HCT116 (cell line): ENCODE results near the gene ALOX5AP. TPM values are rescaled to one million over a fixed set of nuclear protein-coding genes. Genes with fewer than 3 reads are reported as not detected.

Experiments used
- ATAC-seq: fragments of 200-7000 bp; cut with Tn5 transposase; 2 replicates; pipeline ENCODE4 v1.9.1; 2020; ENCODE audit warnings: mild to moderate bottlenecking, moderate library complexity
- BruUV-seq: library from RNA; stranded (reverse); fragments of 400-500 nt; replicated peaks from 2 replicates; lab custom pipeline; 2021; lab: Mats Ljungman, UMichigan
- CTCF ChIA-PET: fragments of 300-600 bp; sonication (Branson Sonifier 250); formaldehyde crosslinking; loops from one replicate; lab custom pipeline; 2021; ENCODE audit warnings: antibody characterized with exemption; lab: Charles Lee
- POLR2A ChIA-PET: fragments of 300-600, 350-600 bp; sonication (Branson Sonifier 250); formaldehyde crosslinking; loops from one replicate; lab custom pipeline; 2021; ENCODE audit warnings: antibody characterized with exemption; lab: Charles Lee
- RAD21 ChIA-PET, 2 experiments: fragments of 300-600 bp; sonication (Branson Sonifier 250); formaldehyde crosslinking; loops; one replicate each; lab custom pipeline; 2023; ENCODE audit warnings: low total read pairs in 2 of 2; ENCODE audit not compliant: uncharacterized antibody in 2 of 2, unreplicated experiment in 2 of 2, low non-redundant PET in 1 of 2; lab: Charles Lee
- DNase-seq: peaks from one replicate; pipeline ENCODE4 v3.0.0-alpha.2; 2010; ENCODE audit warnings: low read depth, low spot score
- H2AFZ ChIP-seq: fragments of 200-600 bp; shearing (Covaris generic), sonication (generic); 2 replicates; pipeline ENCODE4 v1.6.1; 2017; ENCODE audit warnings: low read depth, mixed run types, mixed read lengths, antibody characterized with exemption, low read length; ENCODE audit not compliant: poor library complexity, severe bottlenecking
- H3K27ac ChIP-seq: 2 replicates; pipeline ENCODE4 v1.5.1; 2012; ENCODE audit warnings: low read depth, low read length
- H3K27me3 ChIP-seq: fragments of 200-600 bp; sonication (generic); 2 replicates; pipeline ENCODE4 v1.6.1; 2016; ENCODE audit warnings: mixed run types, low read length, mixed read lengths; ENCODE audit not compliant: insufficient read depth
- H3K36me3 ChIP-seq, 2 experiments: fragments of 200-500 bp in 1 of 2; fragments of 200-600 bp in 1 of 2; sonication (Bioruptor generic) in 1 of 2; sonication (generic) in 1 of 2; 2 replicates each; pipeline versions ENCODE4 v1.5.1 to v1.6.1; 2014 to 2016; ENCODE audit warnings: low read length in 2 of 2, inconsistent platforms in 1 of 2, mixed read lengths in 1 of 2, mixed run types in 1 of 2; ENCODE audit not compliant: insufficient read depth in 2 of 2, control insufficient read depth in 1 of 2
- H3K4me1 ChIP-seq, 2 experiments: fragments of 200-600 bp in 1 of 2; sonication (generic) in 1 of 2; 2 replicates each; pipeline versions ENCODE4 v1.5.1 to v1.6.1; 2012 to 2017; ENCODE audit warnings: low read length in 2 of 2, inconsistent platforms in 1 of 2, mild to moderate bottlenecking in 1 of 2, mixed read lengths in 1 of 2, mixed run types in 1 of 2, moderate library complexity in 1 of 2; ENCODE audit not compliant: insufficient read depth in 2 of 2, control insufficient read depth in 1 of 2
- H3K4me2 ChIP-seq: fragments of 200-600 bp; sonication (generic); 2 replicates; pipeline ENCODE4 v1.6.1; 2017; ENCODE audit warnings: mixed run types, low read length, mixed read lengths
- H3K4me3 ChIP-seq, 2 experiments: fragments of 200-600 bp in 1 of 2; sonication (generic) in 1 of 2; replicated peaks in 1 of 2; 2 replicates each; pipeline ENCODE4 v1.5.1; 2011 to 2016; ENCODE audit warnings: low read length in 2 of 2, control low read depth in 1 of 2, low read depth in 1 of 2, mild to moderate bottlenecking in 1 of 2, mixed read lengths in 1 of 2, mixed run types in 1 of 2
- H3K79me2 ChIP-seq: fragments of 200-600 bp; sonication (generic); 2 replicates; pipeline ENCODE4 v1.6.1; 2017; ENCODE audit warnings: mild to moderate bottlenecking, mixed run types, low read length, moderate library complexity, mixed read lengths; ENCODE audit not compliant: insufficient read depth
- H3K9ac ChIP-seq: fragments of 200-600 bp; sonication (generic); 2 replicates; pipeline ENCODE4 v1.6.1; 2016; ENCODE audit warnings: low read length, mixed read lengths
- H3K9me2 ChIP-seq: fragments of 200-600 bp; sonication (generic), shearing (Covaris generic); 2 replicates; pipeline ENCODE4 v1.6.1; 2017; ENCODE audit warnings: mixed run types, mild to moderate bottlenecking, moderate library complexity; ENCODE audit not compliant: insufficient read depth
- H3K9me3 ChIP-seq, 2 experiments: fragments of 200-500 bp in 1 of 2; fragments of 200-600 bp in 1 of 2; sonication (Bioruptor generic) in 1 of 2; sonication (generic) in 1 of 2; 2 replicates each; pipeline ENCODE4 v1.6.1; 2014 to 2017; ENCODE audit warnings: low read length in 2 of 2, mixed read lengths in 2 of 2, inconsistent platforms in 1 of 2, low read depth in 1 of 2, mild to moderate bottlenecking in 1 of 2, mixed run types in 1 of 2, moderate library complexity in 1 of 2; ENCODE audit not compliant: control insufficient read depth in 1 of 2, insufficient read depth in 1 of 2
- H4K20me1 ChIP-seq: fragments of 200-600 bp; sonication (generic), shearing (Covaris generic); 2 replicates; pipeline ENCODE4 v1.6.1; 2017; ENCODE audit warnings: mixed run types, mild to moderate bottlenecking, moderate library complexity; ENCODE audit not compliant: insufficient read depth
- ATF3 ChIP-seq: IDR thresholded peaks from 2 replicates; pipeline ENCODE4 v1.6.1; 2012
- CBX3 ChIP-seq: IDR thresholded peaks from 2 replicates; pipeline ENCODE4 v1.6.1; 2012; ENCODE audit warnings: low read depth
- CEBPB ChIP-seq: IDR thresholded peaks from 2 replicates; pipeline ENCODE4 v1.6.1; 2012; ENCODE audit warnings: low read depth
- ELF1 ChIP-seq: IDR thresholded peaks from 2 replicates; pipeline ENCODE4 v1.6.1; 2012; ENCODE audit warnings: low read depth, borderline replicate concordance
- EZH2 ChIP-seq: fragments of 200-600 bp; sonication (generic); IDR thresholded peaks from 2 replicates; pipeline ENCODE4 v1.6.1; 2017; ENCODE audit warnings: antibody characterized with exemption, mixed run types
- EZH2phosphoT487 ChIP-seq: fragments of 200-600 bp; IDR thresholded peaks from 2 replicates; pipeline ENCODE4 v1.6.1; 2018; ENCODE audit warnings: antibody characterized with exemption, borderline replicate concordance
- FOSL1 ChIP-seq: IDR thresholded peaks from 2 replicates; pipeline ENCODE4 v1.6.1; 2012; ENCODE audit warnings: low read depth
- MAX ChIP-seq: IDR thresholded peaks from 2 replicates; pipeline ENCODE4 v1.6.1; 2012
- POLR2A ChIP-seq: IDR thresholded peaks from 2 replicates; pipeline ENCODE4 v1.7.0; 2011; ENCODE audit warnings: borderline replicate concordance; ENCODE audit not compliant: insufficient read depth, insufficient read length; ENCODE audit errors: extremely low read depth
- POLR2AphosphoS5 ChIP-seq: IDR thresholded peaks from 2 replicates; pipeline ENCODE4 v1.6.1; 2011; ENCODE audit warnings: mild to moderate bottlenecking, low read depth, low read length, moderate library complexity
- SIN3A ChIP-seq: IDR thresholded peaks from 2 replicates; pipeline ENCODE4 v1.6.1; 2012; ENCODE audit warnings: low read depth
- SP1 ChIP-seq: IDR thresholded peaks from 2 replicates; pipeline ENCODE4 v1.6.1; 2012; ENCODE audit warnings: low read depth
- SRF ChIP-seq: IDR thresholded peaks from 2 replicates; pipeline ENCODE4 v1.6.1; 2012; ENCODE audit warnings: low read depth
- YY1 ChIP-seq: IDR thresholded peaks from 2 replicates; pipeline ENCODE4 v1.6.1; 2011; ENCODE audit warnings: low read length, low read depth, moderate library complexity, mild to moderate bottlenecking; ENCODE audit not compliant: insufficient replicate concordance; ENCODE audit errors: extremely low read depth
- ZBTB33 ChIP-seq: IDR thresholded peaks from 2 replicates; pipeline ENCODE4 v1.6.1; 2011; ENCODE audit warnings: mild to moderate bottlenecking, low read length, moderate library complexity; ENCODE audit not compliant: insufficient replicate concordance; ENCODE audit errors: extremely low read depth
- ZFX ChIP-seq: fragments of 450-650 bp; IDR thresholded peaks from 2 replicates; pipeline ENCODE4 v1.6.1; 2017
- intact Hi-C: fragments of 100-400 bp; cut with micrococcal nuclease; formaldehyde crosslinking; loops from 2 replicates; pipeline ENCODE4 v1.10.0; 2022
- total RNA-seq: library from RNA; stranded (reverse); gene quantifications from one replicate; pipeline ENCODE4 v1.2.1, GENCODE V29; 2021; ENCODE audit not compliant: unreplicated experiment
- TF ChIP-seq, protein P1 (sequence below), 3 experiments: fragments of 200-600 bp in 1 of 3; sonication (generic) in 1 of 3; IDR thresholded peaks in 2 of 3; conservative IDR thresholded peaks in 1 of 3; 2 replicates each; pipeline ENCODE4 v1.5.1; 2012 to 2017; ENCODE audit warnings: low read depth in 2 of 3, low read length in 2 of 3, antibody characterized with exemption in 1 of 3, borderline replicate concordance in 1 of 3, control low read depth in 1 of 3, mild to moderate bottlenecking in 1 of 3, mixed read lengths in 1 of 3, mixed run types in 1 of 3, moderate library complexity in 1 of 3; ENCODE audit not compliant: insufficient read depth in 1 of 3

The ALOX5AP gene
- total RNA-seq, 1 experiment from 2014 or later: not detected

- H3K9ac ChIP-seq: no peak overlapping the region
- DNase-seq: no peak
- TF ChIP-seq POLR2AphosphoS5 (no peak), CBX3 (no peak), ZFX (no peak), CEBPB (no peak), SIN3A (no peak), ZBTB33 (no peak), ELF1 (no peak)
- no peak for ATAC-seq
- no peaks in the 10 kb centered on the region for H3K9me3 ChIP-seq
- H3K4me1 ChIP-seq: peaks cover 13 to 15% of the 10 kb centered on the region in 2 experiments
- H2AFZ ChIP-seq: no peak overlapping the region
- no peaks in the 10 kb centered on the region for H3K9me2 ChIP-seq
- no peak overlapping the region for H3K27ac ChIP-seq
- H3K79me2 ChIP-seq: no peaks in the 10 kb centered on the region
- H4K20me1 ChIP-seq: no peaks in the 10 kb centered on the region
- no peak overlapping the region for H3K4me2 ChIP-seq
- H3K36me3 ChIP-seq: no peaks in the 10 kb centered on the region
- H3K4me3 ChIP-seq: no peak overlapping the region
- ChIA-PET RAD21 (no interaction called here), CTCF (no interaction called here), POLR2A (no interaction called here)
- H3K27me3 ChIP-seq: peaks cover 66% of the 10 kb centered on the region
- no TSS peak for BruUV-seq
- intact Hi-C loops: no loop called here
Measured at GRCh38 chr13:30735872-30736175, 481 bp downstream of the ALOX5AP start.

GRCh38 chr13:30736461-30737320 is 1.3 kb downstream of the ALOX5AP start:
- ATAC-seq (no peak), DNase-seq (no peak)
- H3K79me2 ChIP-seq: no peaks in the 10 kb centered on the region
- peaks cover 63% of the 10 kb centered on the region for H3K27me3 ChIP-seq
- H3K4me1 ChIP-seq: peaks cover 13 to 16% of the 10 kb centered on the region in 2 experiments
- no peaks in the 10 kb centered on the region for H3K9me2 ChIP-seq
- H3K4me3 ChIP-seq: no peak overlapping the region
- H3K9me3 ChIP-seq: no peaks in the 10 kb centered on the region
- no peak overlapping the region for H3K9ac ChIP-seq
- H3K4me2 ChIP-seq: no peak overlapping the region
- no TSS peak for BruUV-seq
- intact Hi-C loops: no loop called here
- H2AFZ ChIP-seq: no peak overlapping the region
- POLR2A ChIA-PET: no interaction called here
- no peaks in the 10 kb centered on the region for H4K20me1 ChIP-seq
- H3K36me3 ChIP-seq: no peaks in the 10 kb centered on the region
- RAD21 ChIA-PET: no interaction called here
- CTCF ChIA-PET: interaction anchor here (1.1 kb wide), 1 partner anchor 68 kb away, joined by 3 read pairs; no protein-coding TSS in a partner anchor
- H3K27ac ChIP-seq: no peak overlapping the region
- TF ChIP-seq SP1: no peak
- TF ChIP-seq EZH2: no peak
- TF ChIP-seq ZFX: no peak
- TF ChIP-seq SRF: no peak
- TF ChIP-seq EZH2phosphoT487: no peak
- TF ChIP-seq SIN3A: no peak
- no peak for TF ChIP-seq CBX3
- TF ChIP-seq, protein P1, sequence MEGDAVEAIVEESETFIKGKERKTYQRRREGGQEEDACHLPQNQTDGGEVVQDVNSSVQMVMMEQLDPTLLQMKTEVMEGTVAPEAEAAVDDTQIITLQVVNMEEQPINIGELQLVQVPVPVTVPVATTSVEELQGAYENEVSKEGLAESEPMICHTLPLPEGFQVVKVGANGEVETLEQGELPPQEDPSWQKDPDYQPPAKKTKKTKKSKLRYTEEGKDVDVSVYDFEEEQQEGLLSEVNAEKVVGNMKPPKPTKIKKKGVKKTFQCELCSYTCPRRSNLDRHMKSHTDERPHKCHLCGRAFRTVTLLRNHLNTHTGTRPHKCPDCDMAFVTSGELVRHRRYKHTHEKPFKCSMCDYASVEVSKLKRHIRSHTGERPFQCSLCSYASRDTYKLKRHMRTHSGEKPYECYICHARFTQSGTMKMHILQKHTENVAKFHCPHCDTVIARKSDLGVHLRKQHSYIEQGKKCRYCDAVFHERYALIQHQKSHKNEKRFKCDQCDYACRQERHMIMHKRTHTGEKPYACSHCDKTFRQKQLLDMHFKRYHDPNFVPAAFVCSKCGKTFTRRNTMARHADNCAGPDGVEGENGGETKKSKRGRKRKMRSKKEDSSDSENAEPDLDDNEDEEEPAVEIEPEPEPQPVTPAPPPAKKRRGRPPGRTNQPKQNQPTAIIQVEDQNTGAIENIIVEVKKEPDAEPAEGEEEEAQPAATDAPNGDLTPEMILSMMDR (IDR thresholded peaks at IDR 0.05 in 2 of 3, conservative IDR thresholded peaks at IDR 0.05 in 1 of 3; ENCODE audit: borderline replicate concordance in 1 of 3, insufficient read depth in 1 of 3, low read depth in 2 of 3, low read length in 2 of 3): no peak
- no peak for TF ChIP-seq POLR2A
- TF ChIP-seq MAX: no peak
- TF ChIP-seq YY1: no peak
- no peak for TF ChIP-seq POLR2AphosphoS5
- TF ChIP-seq ATF3: no peak
- no peak for TF ChIP-seq FOSL1
